Progenitor cell of endocrine pancreas (in vitro differentiated cells): Measurements from ENCODE around the gene AXIN1. TPM values are rescaled to one million over a fixed set of nuclear protein-coding genes. Genes with fewer than 3 reads are reported as not detected.

ENCODE experiments used
- DNase-seq: peaks from one replicate; pipeline ENCODE4 v3.0.0; 2021; ENCODE audit warnings: low spot score; ENCODE audit not compliant: unreplicated experiment
- H3K27ac Mint-ChIP-seq: 2 replicates; pipeline ENCODE4 v1.8.0; 2021; ENCODE audit warnings: mild to moderate bottlenecking, moderate library complexity, mixed read lengths
- H3K27me3 Mint-ChIP-seq: 2 replicates; pipeline ENCODE4 v1.8.0; 2021; ENCODE audit warnings: mixed read lengths
- H3K36me3 Mint-ChIP-seq: 2 replicates; pipeline ENCODE4 v1.8.0; 2022; ENCODE audit warnings: mixed read lengths; ENCODE audit not compliant: insufficient read depth
- H3K4me1 Mint-ChIP-seq: 2 replicates; pipeline ENCODE4 v1.8.0; 2021; ENCODE audit warnings: low read depth, mixed read lengths
- H3K4me3 Mint-ChIP-seq: 2 replicates; pipeline ENCODE4 v1.8.0; 2021; ENCODE audit warnings: low read depth, mild to moderate bottlenecking, moderate library complexity, mixed read lengths
- H3K9me3 Mint-ChIP-seq: 2 replicates; pipeline ENCODE4 v1.8.0; 2021; ENCODE audit warnings: low read depth, mixed read lengths
- CTCF ChIP-seq: fragments of 200-600 bp; sonication (generic); IDR thresholded peaks from one replicate; pipeline ENCODE4 v1.5.0; 2021; ENCODE audit warnings: antibody characterized with exemption, mild to moderate bottlenecking; ENCODE audit not compliant: unreplicated experiment
- total RNA-seq: library from RNA; stranded (reverse); gene quantifications from 2 replicates; pipeline ENCODE4 v1.2.1, GENCODE V29; 2021

AXIN1 gene
- total RNA-seq, 1 donor from 2014 or later, result 34.4 TPM

DNA sequence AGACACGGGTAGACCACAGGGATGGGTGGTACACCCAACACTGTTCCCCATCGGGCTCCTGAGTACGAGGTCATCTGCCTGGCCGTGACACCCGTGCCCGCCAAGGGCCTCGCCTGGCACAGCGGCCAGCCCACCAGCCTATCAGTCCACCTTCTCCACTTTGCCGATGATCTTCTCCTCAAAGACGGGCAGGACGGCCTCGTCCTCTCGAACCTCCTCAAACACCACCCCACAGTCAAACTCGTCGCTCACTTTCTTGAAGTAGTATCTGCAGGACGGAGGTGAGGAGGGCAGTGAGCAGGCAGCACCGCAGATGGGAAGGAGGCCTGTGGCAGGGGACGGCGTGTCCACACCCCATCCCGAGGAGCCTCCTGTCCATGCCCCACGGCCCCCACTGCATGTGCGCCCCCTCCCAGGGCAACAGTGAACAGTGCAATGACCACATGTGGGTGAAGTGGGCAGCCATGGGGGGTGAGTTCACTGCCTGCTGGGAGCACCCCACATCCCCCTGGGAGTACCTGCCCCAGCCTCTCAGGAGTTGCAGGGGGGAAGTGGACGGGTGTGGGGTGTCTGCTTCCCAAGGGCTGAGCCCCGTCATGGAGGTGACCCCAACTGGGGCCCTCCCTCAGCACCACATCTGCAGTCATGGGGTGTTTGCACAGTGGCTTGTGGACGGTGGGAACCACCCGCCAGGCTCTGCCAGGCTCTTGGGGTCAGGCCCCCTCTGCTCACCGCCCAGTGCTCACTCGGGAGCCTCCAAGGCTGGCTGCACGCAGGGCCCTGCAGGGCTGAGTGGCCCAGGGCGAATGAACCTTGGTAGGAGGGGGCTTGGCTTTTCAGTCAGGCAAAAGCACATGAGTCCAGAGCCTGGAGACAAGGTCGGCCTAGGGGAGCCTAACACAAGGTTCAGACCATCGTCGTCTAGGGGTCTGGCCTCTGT is 64.3 kb downstream of the AXIN1 start:
- Mint-ChIP-seq H3K27ac (peak overlapping the region; percentile 11), H3K9me3 (no peaks in the 10 kb centered on the region), H3K4me3 (no peak overlapping the region), H3K27me3 (no peaks in the 10 kb centered on the region), H3K4me1 (no peaks in the 10 kb centered on the region), H3K36me3 (peaks cover 19% of the 10 kb centered on the region)
- no peak for TF ChIP-seq CTCF
- DNase-seq, result no peak

GRCh38 chr16:287298-287811 is 65.2 kb downstream of the AXIN1 start:
- H3K36me3 Mint-ChIP-seq, result peaks cover 16% of the 10 kb centered on the region
- TF ChIP-seq CTCF, result peak; percentile 40
- no peak for DNase-seq
- H3K9me3 Mint-ChIP-seq, result no peaks in the 10 kb centered on the region
- no peaks in the 10 kb centered on the region for H3K4me1 Mint-ChIP-seq
- no peaks in the 10 kb centered on the region for H3K27me3 Mint-ChIP-seq
- no peak overlapping the region for H3K27ac Mint-ChIP-seq
- H3K4me3 Mint-ChIP-seq, result no peak overlapping the region

- Mint-ChIP-seq H3K4me1 (no peaks in the 10 kb centered on the region), H3K27ac (no peak overlapping the region), H3K27me3 (peaks cover 3% of the 10 kb centered on the region), H3K36me3 (peaks cover 16% of the 10 kb centered on the region), H3K4me3 (no peak overlapping the region), H3K9me3 (no peaks in the 10 kb centered on the region)
- DNase-seq, result no peak
- no peak for TF ChIP-seq CTCF
Observed at GRCh38 chr16:286491-287297, 65.8 kb downstream of the AXIN1 start.

GRCh38 chr16:285146-286055 is 67.1 kb downstream of the AXIN1 start:
- DNase-seq, result no peak
- H3K27me3 Mint-ChIP-seq, result peaks cover 3% of the 10 kb centered on the region
- no peaks in the 10 kb centered on the region for H3K9me3 Mint-ChIP-seq
- no peak for TF ChIP-seq CTCF
- H3K4me1 Mint-ChIP-seq, result no peaks in the 10 kb centered on the region
- H3K27ac Mint-ChIP-seq, result no peak overlapping the region
- H3K4me3 Mint-ChIP-seq, result no peak overlapping the region
- H3K36me3 Mint-ChIP-seq, result peaks cover 15% of the 10 kb centered on the region
